HepG2 (cell line): ENCODE measurements around the gene C16orf87. TPM values are rescaled to one million over a fixed set of nuclear protein-coding genes. Genes with fewer than 3 reads are reported as not detected.
A peak's percentile ranks its signal among the peaks of the same experiment; 100 is the strongest.

Source experiments
- ATAC-seq: fragments of 200-7000 bp; cut with Tn5 transposase; 3 replicates; pipeline ENCODE4 v1.9.1; 2020; ENCODE audit warnings: mild to moderate bottlenecking, moderate library complexity
- BruUV-seq: library from RNA; stranded (reverse); fragments of 400-500 nt; replicated peaks from 2 replicates; lab custom pipeline; 2021; lab: Mats Ljungman, UMichigan
- CTCF ChIA-PET: fragments of 300-600 bp; formaldehyde crosslinking; extraction: SDS; loops from one replicate; lab custom pipeline; 2021; ENCODE audit warnings: low total read pairs, inconsistent platforms, low intra/inter-chr PET ratio; lab: Yijun Ruan, JAX
- POLR2A ChIA-PET: fragments of 350-600 bp; sonication (Branson Sonifier 250); formaldehyde crosslinking; loops from one replicate; lab custom pipeline; 2020; ENCODE audit warnings: antibody characterized with exemption, inconsistent platforms; lab: Yijun Ruan, JAX
- DNase-seq: peaks from one replicate; pipeline ENCODE4 v3.0.0-alpha.2; 2015; ENCODE audit warnings: low spot score
- FAIRE-seq: peaks from 3 replicates; lab custom pipeline; 2011; peaks lifted over from hg19 to GRCh38; lab: Jason Lieb, UNC
- H2AFZ ChIP-seq: one replicate; pipeline ENCODE4 v1.6.1; 2011; ENCODE audit warnings: low read length, inconsistent platforms
- H3K27ac ChIP-seq: fragments of 300-600 bp; 3 replicates; pipeline ENCODE4 v1.8.0; 2011; ENCODE audit warnings: mixed run types, mild to moderate bottlenecking, mixed read lengths, low read length, inconsistent platforms; ENCODE audit not compliant: insufficient read depth; ENCODE audit errors: extremely low read length
- H3K27me3 ChIP-seq, 2 experiments: fragments of 200-600 bp in 1 of 2; 2 replicates in 1 of 2; 3 replicates in 1 of 2; pipeline versions ENCODE4 v1.6.0 to v1.8.0; 2011; ENCODE audit warnings: low read length in 2 of 2, mild to moderate bottlenecking in 2 of 2, moderate library complexity in 2 of 2, inconsistent platforms in 1 of 2; ENCODE audit not compliant: insufficient read depth in 2 of 2, control insufficient read depth in 1 of 2
- H3K36me3 ChIP-seq, 2 experiments: fragments of 200-600 bp in 1 of 2; replicated peaks in 1 of 2; 2 replicates in 1 of 2; 3 replicates in 1 of 2; pipeline versions ENCODE4 v1.5.1 to v1.8.0; 2011; ENCODE audit warnings: low read length in 2 of 2, inconsistent platforms in 1 of 2; ENCODE audit not compliant: insufficient read depth in 2 of 2, control insufficient read depth in 1 of 2
- H3K4me1 ChIP-seq: 2 replicates; pipeline ENCODE4 v1.5.1; 2012; ENCODE audit warnings: low read length, inconsistent platforms; ENCODE audit not compliant: insufficient read depth
- H3K4me2 ChIP-seq: 2 replicates; pipeline ENCODE4 v1.6.0; 2011; ENCODE audit warnings: low read depth, low read length, inconsistent platforms
- H3K4me3 ChIP-seq, 3 experiments: fragments of 200-600 bp in 1 of 3; sonication (generic), shearing (Covaris generic) in 1 of 3; replicated peaks in 1 of 3; 2 replicates each; pipeline ENCODE4 v1.5.1; 2011 to 2016; ENCODE audit warnings: low read length in 3 of 3, inconsistent platforms in 2 of 3, low read depth in 2 of 3, mild to moderate bottlenecking in 2 of 3, control low read depth in 1 of 3, mixed read lengths in 1 of 3; ENCODE audit not compliant: insufficient read depth in 1 of 3
- H3K79me2 ChIP-seq: one replicate; pipeline ENCODE4 v1.6.1; 2011; ENCODE audit warnings: low read length, inconsistent platforms; ENCODE audit not compliant: insufficient read depth
- H3K9ac ChIP-seq: 2 replicates; pipeline ENCODE4 v1.6.0; 2011; ENCODE audit warnings: mild to moderate bottlenecking, low read depth, low read length, inconsistent platforms; ENCODE audit not compliant: insufficient read depth
- H3K9me3 ChIP-seq: 2 replicates; pipeline ENCODE4 v1.5.1; 2012; ENCODE audit warnings: mild to moderate bottlenecking, low read length
- H4K20me1 ChIP-seq: 2 replicates; pipeline ENCODE4 v1.6.0; 2011; ENCODE audit warnings: inconsistent platforms, mild to moderate bottlenecking, low read length, moderate library complexity; ENCODE audit not compliant: insufficient read depth
- ATF7 ChIP-seq, 2 experiments: fragments of 450-650 bp in 1 of 2; sonication (generic) in 1 of 2; formaldehyde crosslinking in 1 of 2; IDR thresholded peaks; 2 replicates each; pipeline versions ENCODE4 v1.4.0 to v1.6.1; 2016 to 2020; ENCODE audit warnings: antibody characterized with exemption in 1 of 2, mild to moderate bottlenecking in 1 of 2, missing genetic modification reagents in 1 of 2
- FLYWCH1 ChIP-seq: sonication (generic); formaldehyde crosslinking; IDR thresholded peaks from 2 replicates; pipeline ENCODE4 v1.8.1; 2023; ENCODE audit warnings: mild to moderate bottlenecking, missing genetic modification reagents
- GATAD2A ChIP-seq: IDR thresholded peaks from 2 replicates; pipeline ENCODE4 v1.6.1; 2016
- KDM4B ChIP-seq: sonication (generic); formaldehyde crosslinking; IDR thresholded peaks from 2 replicates; pipeline ENCODE4 v1.4.0; 2020; ENCODE audit warnings: missing genetic modification reagents
- KLF16 ChIP-seq, 2 experiments: sonication (generic) in 1 of 2; formaldehyde crosslinking in 1 of 2; IDR thresholded peaks; 2 replicates each; pipeline versions ENCODE4 v1.6.1 to v1.8.0; 2016 to 2023; ENCODE audit warnings: missing genetic modification reagents in 2 of 2, missing compliant biosample characterization in 1 of 2
- NCOA2 ChIP-seq: sonication (generic); formaldehyde crosslinking; IDR thresholded peaks from 2 replicates; pipeline ENCODE4 v1.8.0; 2022; ENCODE audit warnings: inconsistent platforms
- NR2C2 ChIP-seq: sonication (generic); formaldehyde crosslinking; IDR thresholded peaks from 2 replicates; pipeline ENCODE4 v1.4.0; 2020; ENCODE audit warnings: missing genetic modification reagents, mild to moderate bottlenecking, moderate library complexity, borderline replicate concordance
- NR3C1 ChIP-seq: sonication (generic); formaldehyde crosslinking; IDR thresholded peaks from 2 replicates; pipeline ENCODE4 v1.4.0; 2020; ENCODE audit warnings: missing genetic modification reagents
- POGZ ChIP-seq: sonication (generic); formaldehyde crosslinking; IDR thresholded peaks from 2 replicates; pipeline ENCODE4 v1.4.0; 2020; ENCODE audit warnings: mild to moderate bottlenecking, missing genetic modification reagents
- RCOR2 ChIP-seq: IDR thresholded peaks from 2 replicates; pipeline ENCODE4 v1.6.1; 2016; ENCODE audit warnings: missing biosample characterization, missing genetic modification reagents
- SIX1 ChIP-seq: sonication (generic); formaldehyde crosslinking; IDR thresholded peaks from 2 replicates; pipeline ENCODE4 v1.4.0; 2020; ENCODE audit warnings: missing genetic modification reagents, borderline replicate concordance
- STAG1 ChIP-seq: sonication (generic); formaldehyde crosslinking; IDR thresholded peaks from 2 replicates; pipeline ENCODE4 v1.4.0; 2020; ENCODE audit warnings: missing genetic modification reagents
- YEATS4 ChIP-seq: sonication (generic); formaldehyde crosslinking; IDR thresholded peaks from 2 replicates; pipeline ENCODE4 v1.4.0; 2020; ENCODE audit warnings: missing genetic modification reagents, borderline replicate concordance
- ZBTB26 ChIP-seq: IDR thresholded peaks from 2 replicates; pipeline ENCODE4 v1.6.1; 2016; ENCODE audit warnings: missing compliant biosample characterization, missing genetic modification reagents, borderline replicate concordance
- ZGPAT ChIP-seq: IDR thresholded peaks from 2 replicates; pipeline ENCODE4 v1.6.1; 2016; ENCODE audit warnings: mild to moderate bottlenecking
- ZNF101 ChIP-seq: sonication (generic); formaldehyde crosslinking; IDR thresholded peaks from 2 replicates; pipeline ENCODE4 v1.4.0; 2020; ENCODE audit warnings: mild to moderate bottlenecking, low read depth, missing genetic modification reagents, borderline replicate concordance
- ZNF253 ChIP-seq: sonication (generic); formaldehyde crosslinking; IDR thresholded peaks from 2 replicates; pipeline ENCODE4 v1.8.0; 2022; ENCODE audit warnings: mild to moderate bottlenecking, missing genetic modification reagents, borderline replicate concordance
- ZNF496 ChIP-seq: sonication (generic); formaldehyde crosslinking; IDR thresholded peaks from 2 replicates; pipeline ENCODE4 v1.8.1; 2023; ENCODE audit warnings: mild to moderate bottlenecking, moderate library complexity, missing genetic modification reagents; ENCODE audit not compliant: insufficient replicate concordance
- ZNF547 ChIP-seq: sonication (generic); formaldehyde crosslinking; IDR thresholded peaks from 2 replicates; pipeline ENCODE4 v1.5.1; 2020; ENCODE audit warnings: mild to moderate bottlenecking, missing genetic modification reagents
- ZNF619 ChIP-seq: sonication (generic); formaldehyde crosslinking; IDR thresholded peaks from 2 replicates; pipeline ENCODE4 v1.4.0; 2020; ENCODE audit warnings: mild to moderate bottlenecking, missing genetic modification reagents
- ZNF713 ChIP-seq: sonication (generic); formaldehyde crosslinking; IDR thresholded peaks from 2 replicates; pipeline ENCODE4 v1.4.0; 2020; ENCODE audit warnings: mild to moderate bottlenecking, missing genetic modification reagents
- ZNF75D ChIP-seq: sonication (generic); formaldehyde crosslinking; IDR thresholded peaks from 2 replicates; pipeline ENCODE4 v1.8.1; 2023; ENCODE audit warnings: missing genetic modification reagents, mild to moderate bottlenecking, borderline replicate concordance
- ZSCAN9 ChIP-seq: IDR thresholded peaks from 2 replicates; pipeline ENCODE4 v1.6.1; 2016; ENCODE audit warnings: borderline replicate concordance
- WGBS: methylation state at CpG from one replicate; pipeline ENCODE4 v1.1.6; 2017; ENCODE audit warnings: low lambda C conversion rate; 5-methylcytosine and 5-hydroxymethylcytosine counted together
- in situ Hi-C: cut with HindIII; loops from 2 replicates; pipeline ENCODE4 v1.10.0; 2017; ENCODE audit warnings: low pct_unique_long_range_greater_than_20kb; ENCODE audit not compliant: extremely low pct_ligation_motif_present
- intact Hi-C: fragments of 100-400 bp; cut with micrococcal nuclease; formaldehyde crosslinking; loops from one replicate; pipeline ENCODE4 v1.10.0; 2022; ENCODE audit not compliant: unreplicated experiment
- polyA plus RNA-seq, 8 experiments: library from polyadenylated mRNA; depleted of rRNA in 3 of 8; stranded (reverse) in 7 of 8; unstranded in 1 of 8; fragments of >200 nt; fragmentation: Illumina TruSeq in 4 of 8; extraction: Trizol in 4 of 8; gene quantifications; 2 replicates each; pipeline versions ENCODE4 v1.2.1 to v1.2.3, GENCODE V29; 2011 to 2016; ENCODE audit warnings: low read depth in 4 of 8, missing spikeins in 1 of 8, mixed read lengths in 1 of 8; ENCODE audit not compliant: insufficient read depth in 1 of 8
- total RNA-seq, 5 experiments: library from RNA; depleted of rRNA; stranded (reverse); fragments of >200 nt; fragmentation: Illumina TruSeq; extraction: Trizol; gene quantifications; 2 replicates each; pipeline ENCODE4 v1.2.3, GENCODE V29; 2016; ENCODE audit warnings: low read depth in 1 of 5
- TF ChIP-seq, protein P1 (sequence below): IDR thresholded peaks from 2 replicates; pipeline ENCODE4 v1.6.1; 2012; ENCODE audit warnings: inconsistent platforms

C16orf87 gene
- total and polyA plus RNA-seq, 2 of the 13 experiments (the other 11 are each of a cell fraction or from before 2014, with no cell fraction given), result 8.6 to 19.5 TPM

GRCh38 chr16:46866286-46866685 lies 35.3 kb upstream of the C16orf87 start:
- BruUV-seq, result no TSS peak
- ChIA-PET POLR2A (interaction anchor here (0.9 to 11.9 kb wide), 4 partner anchors 9 to 42 kb away, joined by 3 to 306 read pairs (median 32); partner anchors contain the start of gene GPT2), CTCF (no interaction called here)
- no peak for ATAC-seq
- no peaks in the 10 kb centered on the region for H3K9me3 ChIP-seq
- intact Hi-C loops (no loop called here), in situ Hi-C loops (no loop called here)
- H3K9ac ChIP-seq, result no peak overlapping the region
- DNase-seq, result no peak
- no peaks in the 10 kb centered on the region for H4K20me1 ChIP-seq
- peaks cover 97% of the 10 kb centered on the region for H3K4me1 ChIP-seq
- H3K4me2 ChIP-seq, result no peak overlapping the region
- H3K79me2 ChIP-seq, result no peaks in the 10 kb centered on the region
- no peak for FAIRE-seq
- 50% methylated on average over 1 of the region's 1 CpG for WGBS
- no peak overlapping the region for H3K4me3 ChIP-seq
- no peak overlapping the region for H2AFZ ChIP-seq
- no peaks in the 10 kb centered on the region for H3K36me3 ChIP-seq
- no peak overlapping the region for H3K27ac ChIP-seq
- H3K27me3 ChIP-seq, result no peaks in the 10 kb centered on the region
- TF ChIP-seq KDM4B (0 out of 2 replicates have a peak, but pooled peaks have one; percentile 33), GATAD2A (peak; percentile 91), POGZ (peak; percentile 67; the same call in 1 of the 2 replicates), KLF16 (CRISPR knock-in tag; IDR thresholded peaks at IDR 0.05) (peak in 1 of 2 experiments; percentile 28; a peak in 1 of 4 replicates), ZNF619 (CRISPR knock-in tag) (no peak), ZNF547 (CRISPR knock-in tag) (no peak), ZNF101 (CRISPR knock-in tag) (no peak), ZSCAN9 (CRISPR knock-in tag) (no peak), SIX1 (CRISPR knock-in tag) (no peak), FLYWCH1 (no peak), ZGPAT (CRISPR knock-in tag) (0 out of 2 replicates have a peak, but pooled peaks have one; percentile 27), ZNF496 (CRISPR knock-in tag) (no peak), ZNF253 (CRISPR knock-in tag) (no peak), STAG1 (no peak), ZNF713 (CRISPR knock-in tag) (no peak), ZBTB26 (CRISPR knock-in tag) (no peak), ZNF75D (CRISPR knock-in tag) (no peak), NR2C2 (CRISPR knock-in tag) (peak; percentile 82), ATF7 (IDR thresholded peaks at IDR 0.05) (0 out of 2 replicates have a peak, but pooled peaks have one; percentile 13), ATF7 (CRISPR knock-in tag; IDR thresholded peaks at IDR 0.05) (no peak), YEATS4 (CRISPR knock-in tag) (0 out of 2 replicates have a peak, but pooled peaks have one; percentile 29), NCOA2 (CRISPR knock-in tag) (peak; percentile 37; the same call in 1 of the 2 replicates), RCOR2 (CRISPR knock-in tag) (peak; percentile 51; the same call in 1 of the 2 replicates), NR3C1 (CRISPR knock-in tag) (no peak)
- TF ChIP-seq, protein P1, sequence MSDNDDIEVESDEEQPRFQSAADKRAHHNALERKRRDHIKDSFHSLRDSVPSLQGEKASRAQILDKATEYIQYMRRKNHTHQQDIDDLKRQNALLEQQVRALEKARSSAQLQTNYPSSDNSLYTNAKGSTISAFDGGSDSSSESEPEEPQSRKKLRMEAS, result no peak
